ENCODE data around the gene HIP1.

Gene HIP1

GRCh38 chr7:75757860-75758259 lies 19.1 kb upstream of the HIP1 start:
- no peak overlapping the region for H3K4me3 ChIP-seq (ENCODE audit: low read length)
- H3K4me2 ChIP-seq (ENCODE audit: low read length), result no peak overlapping the region
- no peak overlapping the region for H3K27ac ChIP-seq (ENCODE audit: low read depth, low read length)
- TF ChIP-seq, protein P1, sequence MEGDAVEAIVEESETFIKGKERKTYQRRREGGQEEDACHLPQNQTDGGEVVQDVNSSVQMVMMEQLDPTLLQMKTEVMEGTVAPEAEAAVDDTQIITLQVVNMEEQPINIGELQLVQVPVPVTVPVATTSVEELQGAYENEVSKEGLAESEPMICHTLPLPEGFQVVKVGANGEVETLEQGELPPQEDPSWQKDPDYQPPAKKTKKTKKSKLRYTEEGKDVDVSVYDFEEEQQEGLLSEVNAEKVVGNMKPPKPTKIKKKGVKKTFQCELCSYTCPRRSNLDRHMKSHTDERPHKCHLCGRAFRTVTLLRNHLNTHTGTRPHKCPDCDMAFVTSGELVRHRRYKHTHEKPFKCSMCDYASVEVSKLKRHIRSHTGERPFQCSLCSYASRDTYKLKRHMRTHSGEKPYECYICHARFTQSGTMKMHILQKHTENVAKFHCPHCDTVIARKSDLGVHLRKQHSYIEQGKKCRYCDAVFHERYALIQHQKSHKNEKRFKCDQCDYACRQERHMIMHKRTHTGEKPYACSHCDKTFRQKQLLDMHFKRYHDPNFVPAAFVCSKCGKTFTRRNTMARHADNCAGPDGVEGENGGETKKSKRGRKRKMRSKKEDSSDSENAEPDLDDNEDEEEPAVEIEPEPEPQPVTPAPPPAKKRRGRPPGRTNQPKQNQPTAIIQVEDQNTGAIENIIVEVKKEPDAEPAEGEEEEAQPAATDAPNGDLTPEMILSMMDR (IDR thresholded peaks at IDR 0.05; ENCODE audit: low read depth, low read length, poor library complexity, severe bottlenecking), result no peak
- no peak for TF ChIP-seq EZH2phosphoT487 (IDR thresholded peaks at IDR 0.05; ENCODE audit: borderline replicate concordance, low read length)
- H4K20me1 ChIP-seq (ENCODE audit: control insufficient read depth, insufficient read depth, low read depth, low read length), result no peaks in the 10 kb centered on the region
- H3K36me3 ChIP-seq (ENCODE audit: control insufficient read depth, low read length), result no peaks in the 10 kb centered on the region
- H3K79me2 ChIP-seq (ENCODE audit: control insufficient read depth, low read length), result no peaks in the 10 kb centered on the region
- H3F3A ChIP-seq (ENCODE audit: control insufficient read depth, insufficient read depth), result no peaks in the 10 kb centered on the region
- no peaks in the 10 kb centered on the region for H3K9me3 ChIP-seq (ENCODE audit: control insufficient read depth, insufficient read depth, low read length)
- no peaks in the 10 kb centered on the region for H3K9me2 ChIP-seq (replicated peaks; ENCODE audit: control insufficient read depth, low read length)
- H3K27me3 ChIP-seq (ENCODE audit: control insufficient read depth, low read length), result no peaks in the 10 kb centered on the region
- peaks cover 4% of the 10 kb centered on the region for H3K4me1 ChIP-seq (ENCODE audit: control insufficient read depth, low read length)

GRCh38 chr7:75756991-75757676 lies 18.4 kb upstream of the HIP1 start:
- H3K4me3 ChIP-seq (ENCODE audit: low read length), result no peak overlapping the region
- peaks cover 4% of the 10 kb centered on the region for H3K4me1 ChIP-seq (ENCODE audit: control insufficient read depth, low read length)
- H3F3A ChIP-seq (ENCODE audit: control insufficient read depth, insufficient read depth), result no peaks in the 10 kb centered on the region
- H3K79me2 ChIP-seq (ENCODE audit: control insufficient read depth, low read length), result no peaks in the 10 kb centered on the region
- TF ChIP-seq, protein P1 (IDR thresholded peaks at IDR 0.05; ENCODE audit: low read depth, low read length, poor library complexity, severe bottlenecking), result peak; percentile 74
- TF ChIP-seq EZH2phosphoT487 (IDR thresholded peaks at IDR 0.05; ENCODE audit: borderline replicate concordance, low read length), result no peak
- no peak overlapping the region for H3K4me2 ChIP-seq (ENCODE audit: low read length)
- H3K27ac ChIP-seq (ENCODE audit: low read depth, low read length), result no peak overlapping the region
- H3K9me3 ChIP-seq (ENCODE audit: control insufficient read depth, insufficient read depth, low read length), result no peaks in the 10 kb centered on the region
- no peaks in the 10 kb centered on the region for H3K27me3 ChIP-seq (ENCODE audit: control insufficient read depth, low read length)
- H3K9me2 ChIP-seq (replicated peaks; ENCODE audit: control insufficient read depth, low read length), result no peaks in the 10 kb centered on the region
- H3K36me3 ChIP-seq (ENCODE audit: control insufficient read depth, low read length), result no peaks in the 10 kb centered on the region
- no peaks in the 10 kb centered on the region for H4K20me1 ChIP-seq (ENCODE audit: control insufficient read depth, insufficient read depth, low read depth, low read length)

GRCh38 chr7:75756206-75756990 lies 17.7 kb upstream of the HIP1 start:
- no peaks in the 10 kb centered on the region for H3K27me3 ChIP-seq (ENCODE audit: control insufficient read depth, low read length)
- no peaks in the 10 kb centered on the region for H4K20me1 ChIP-seq (ENCODE audit: control insufficient read depth, insufficient read depth, low read depth, low read length)
- H3K4me3 ChIP-seq (ENCODE audit: low read length), result no peak overlapping the region
- H3F3A ChIP-seq (ENCODE audit: control insufficient read depth, insufficient read depth), result no peaks in the 10 kb centered on the region
- H3K79me2 ChIP-seq (ENCODE audit: control insufficient read depth, low read length), result no peaks in the 10 kb centered on the region
- H3K9me3 ChIP-seq (ENCODE audit: control insufficient read depth, insufficient read depth, low read length), result no peaks in the 10 kb centered on the region
- no peaks in the 10 kb centered on the region for H3K36me3 ChIP-seq (ENCODE audit: control insufficient read depth, low read length)
- peaks cover 4% of the 10 kb centered on the region for H3K4me1 ChIP-seq (ENCODE audit: control insufficient read depth, low read length)
- no peak overlapping the region for H3K27ac ChIP-seq (ENCODE audit: low read depth, low read length)
- H3K9me2 ChIP-seq (replicated peaks; ENCODE audit: control insufficient read depth, low read length), result no peaks in the 10 kb centered on the region
- TF ChIP-seq, protein P1 (IDR thresholded peaks at IDR 0.05; ENCODE audit: low read depth, low read length, poor library complexity, severe bottlenecking), result no peak
- no peak for TF ChIP-seq EZH2phosphoT487 (IDR thresholded peaks at IDR 0.05; ENCODE audit: borderline replicate concordance, low read length)
- no peak overlapping the region for H3K4me2 ChIP-seq (ENCODE audit: low read length)
